Prostate gland (tissue), 2 donors: ENCODE data around the gene CRYGN. TPM values are rescaled to one million over a fixed set of nuclear protein-coding genes. Genes with fewer than 3 reads are reported as not detected.

Source experiments
- DNase-seq: peaks from one replicate; pipeline ENCODE4 v3.0.0-alpha.2; 2019; ENCODE audit warnings: low spot score
- H3K27ac ChIP-seq, 2 donors: fragments of 200-600 bp; sonication (generic); 2 replicates each; pipeline ENCODE4 v1.5.1; 2017 to 2019
- H3K27me3 ChIP-seq: fragments of 200-600 bp; sonication (generic); replicated peaks from 2 replicates; pipeline ENCODE4 v1.5.1; 2019; ENCODE audit not compliant: insufficient read depth
- H3K36me3 ChIP-seq, 2 donors: fragments of 200-600 bp; sonication (generic); 1 replicate in 1 of 2; 2 replicates in 1 of 2; pipeline versions ENCODE4 v1.5.1 to v1.8.1; 2017 to 2019
- H3K4me1 ChIP-seq: fragments of 200-600 bp; sonication (generic); replicated peaks from 2 replicates; pipeline ENCODE4 v1.5.1; 2019
- H3K4me3 ChIP-seq, 2 donors: fragments of 200-600 bp; sonication (generic); 2 replicates each; pipeline ENCODE4 v1.5.1; 2017 to 2019
- H3K9me3 ChIP-seq: fragments of 200-600 bp; sonication (generic); 2 replicates; pipeline ENCODE4 v1.5.1; 2017
- POLR2A ChIP-seq: fragments of 450-650 bp; IDR thresholded peaks from one replicate; pipeline ENCODE4 v1.6.1; 2016; ENCODE audit warnings: antibody characterized with exemption, mild to moderate bottlenecking
- POLR2AphosphoS5 ChIP-seq: sonication (generic); formaldehyde crosslinking; IDR thresholded peaks from one replicate; pipeline ENCODE4 v1.6.1; 2017; ENCODE audit warnings: antibody characterized with exemption
- WGBS: methylation state at CpG from one replicate; pipeline ENCODE4 v1.1.5; 2018; 5-methylcytosine and 5-hydroxymethylcytosine counted together
- intact Hi-C: fragments of 100-400 bp; cut with DNase I; formaldehyde crosslinking; loops from one replicate; pipeline ENCODE4 v1.14.2; 2022
- total RNA-seq, 2 donors: library from RNA; depleted of rRNA; stranded (reverse); fragments of >200 nt; gene quantifications; one replicate each; pipeline ENCODE4 v1.1.0, GENCODE V29; 2016
- TF ChIP-seq, protein P1 (sequence below), 4 experiments: fragments of 200-600 bp in 2 of 4; fragments of 450-650 bp in 2 of 4; sonication (generic) in 2 of 4; IDR thresholded peaks; 1 replicate in 3 of 4; 2 replicates in 1 of 4; pipeline ENCODE4 v1.5.1; 2016 to 2019; ENCODE audit warnings: antibody characterized with exemption in 4 of 4, mild to moderate bottlenecking in 2 of 4, moderate library complexity in 2 of 4

CRYGN gene
- total RNA-seq, 2 donors from 2014 or later = not detected

GRCh38 chr7:151392002-151392401 lies 47.9 kb downstream of the CRYGN start:
- Histone ChIP-seq H3K27ac (no peak overlapping the region), H3K9me3 (no peaks in the 10 kb centered on the region), H3K4me3 (no peak overlapping the region), H3K4me1 (no peaks in the 10 kb centered on the region), H3K27me3 (no peaks in the 10 kb centered on the region), H3K36me3 (no peaks in the 10 kb centered on the region)
- TF ChIP-seq POLR2AphosphoS5 = no peak
- TF ChIP-seq POLR2A = no peak
- TF ChIP-seq, protein P1, sequence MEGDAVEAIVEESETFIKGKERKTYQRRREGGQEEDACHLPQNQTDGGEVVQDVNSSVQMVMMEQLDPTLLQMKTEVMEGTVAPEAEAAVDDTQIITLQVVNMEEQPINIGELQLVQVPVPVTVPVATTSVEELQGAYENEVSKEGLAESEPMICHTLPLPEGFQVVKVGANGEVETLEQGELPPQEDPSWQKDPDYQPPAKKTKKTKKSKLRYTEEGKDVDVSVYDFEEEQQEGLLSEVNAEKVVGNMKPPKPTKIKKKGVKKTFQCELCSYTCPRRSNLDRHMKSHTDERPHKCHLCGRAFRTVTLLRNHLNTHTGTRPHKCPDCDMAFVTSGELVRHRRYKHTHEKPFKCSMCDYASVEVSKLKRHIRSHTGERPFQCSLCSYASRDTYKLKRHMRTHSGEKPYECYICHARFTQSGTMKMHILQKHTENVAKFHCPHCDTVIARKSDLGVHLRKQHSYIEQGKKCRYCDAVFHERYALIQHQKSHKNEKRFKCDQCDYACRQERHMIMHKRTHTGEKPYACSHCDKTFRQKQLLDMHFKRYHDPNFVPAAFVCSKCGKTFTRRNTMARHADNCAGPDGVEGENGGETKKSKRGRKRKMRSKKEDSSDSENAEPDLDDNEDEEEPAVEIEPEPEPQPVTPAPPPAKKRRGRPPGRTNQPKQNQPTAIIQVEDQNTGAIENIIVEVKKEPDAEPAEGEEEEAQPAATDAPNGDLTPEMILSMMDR (IDR thresholded peaks at IDR 0.05) = no peak
- DNase-seq = no peak
- WGBS = 89% methylated on average over 8 of the region's 8 CpGs
- intact Hi-C loops = no loop called here

- H3K9me3 ChIP-seq = no peaks in the 10 kb centered on the region
- H3K36me3 ChIP-seq = no peaks in the 10 kb centered on the region
- TF ChIP-seq, protein P1 (IDR thresholded peaks at IDR 0.05) = no peak
- TF ChIP-seq POLR2AphosphoS5 (no peak), POLR2A (no peak)
- no peaks in the 10 kb centered on the region for H3K4me1 ChIP-seq
- H3K27me3 ChIP-seq = no peaks in the 10 kb centered on the region
- WGBS = 96% methylated on average over 9 of the region's 9 CpGs
- DNase-seq = no peak
- no peak overlapping the region for H3K27ac ChIP-seq
- H3K4me3 ChIP-seq = no peak overlapping the region
- intact Hi-C loops = no loop called here
Observed at GRCh38 chr7:151391358-151391730, 48.6 kb downstream of the CRYGN start.

- 86% methylated on average over 25 of the region's 25 CpGs for WGBS
- no peaks in the 10 kb centered on the region for H3K4me1 ChIP-seq
- H3K4me3 ChIP-seq = no peak overlapping the region
- no peak overlapping the region for H3K27ac ChIP-seq
- TF ChIP-seq POLR2A (no peak), POLR2AphosphoS5 (no peak)
- TF ChIP-seq, protein P1 (IDR thresholded peaks at IDR 0.05) = no peak
- no peaks in the 10 kb centered on the region for H3K36me3 ChIP-seq
- no peak for DNase-seq
- no peaks in the 10 kb centered on the region for H3K27me3 ChIP-seq
- intact Hi-C loops = no loop called here
- H3K9me3 ChIP-seq = no peaks in the 10 kb centered on the region
Observed at GRCh38 chr7:151390598-151391357, 49.2 kb downstream of the CRYGN start.

DNA sequence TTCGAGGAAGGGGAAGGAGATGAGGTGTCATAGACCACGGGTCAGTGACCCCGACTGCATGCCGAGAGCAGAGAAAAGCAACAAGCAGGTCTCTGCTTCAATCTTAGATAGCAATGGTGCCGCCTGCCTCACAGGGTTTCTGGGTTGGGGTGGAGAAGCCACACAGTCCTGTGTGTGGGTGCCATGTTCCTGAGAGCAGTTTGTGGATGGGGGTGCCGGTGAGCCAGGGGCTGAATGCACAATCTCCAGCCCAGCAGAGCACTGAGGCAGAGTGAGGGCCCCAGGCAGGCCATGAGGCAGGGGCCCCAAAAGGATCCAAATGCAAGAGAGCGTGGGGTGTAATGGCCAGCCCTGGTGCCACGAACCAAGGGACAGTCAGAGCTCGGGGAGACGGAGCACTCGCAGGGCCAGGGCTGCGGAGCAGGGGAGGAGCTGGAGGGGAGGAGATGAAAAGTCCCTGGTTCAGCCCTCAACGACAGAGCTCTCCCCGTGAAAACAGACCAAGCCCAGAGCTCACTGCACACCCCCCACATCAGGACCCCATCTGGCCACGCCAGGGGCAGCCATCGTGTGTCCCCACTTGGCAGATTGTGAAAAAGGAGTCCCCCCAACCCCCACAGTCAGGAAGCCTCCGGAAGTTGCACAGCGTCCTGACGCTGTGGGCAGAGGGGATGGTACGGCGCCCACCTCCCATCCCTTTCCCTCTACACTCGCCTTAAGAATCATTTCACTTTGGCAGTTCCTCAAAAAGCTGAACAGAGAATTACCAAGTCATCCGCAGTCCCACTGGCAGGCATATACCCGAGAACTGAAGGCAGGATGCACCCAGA lies 50.0 kb downstream of the CRYGN start:
- intact Hi-C loops = no loop called here
- Histone ChIP-seq H3K9me3 (no peaks in the 10 kb centered on the region), H3K27me3 (no peaks in the 10 kb centered on the region), H3K4me1 (no peaks in the 10 kb centered on the region), H3K4me3 (no peak overlapping the region), H3K27ac (no peak overlapping the region), H3K36me3 (no peaks in the 10 kb centered on the region)
- DNase-seq = no peak
- no peak for TF ChIP-seq POLR2A
- TF ChIP-seq, protein P1 (IDR thresholded peaks at IDR 0.05) = no peak
- no peak for TF ChIP-seq POLR2AphosphoS5
- 88% methylated on average over 23 of the region's 24 CpGs for WGBS
